H1 (cell line): ENCODE measurements around the gene MOB3B. TPM values are rescaled to one million over a fixed set of nuclear protein-coding genes. Genes with fewer than 3 reads are reported as not detected.
A peak's percentile ranks its signal among the peaks of the same experiment; 100 is the strongest.

Source experiments
- ATF3 ChIP-seq: IDR thresholded peaks from 2 replicates; pipeline ENCODE4 v1.6.1; 2011; ENCODE audit warnings: low read depth, mild to moderate bottlenecking, low read length; ENCODE audit not compliant: insufficient read depth
- CHD2 ChIP-seq: IDR thresholded peaks from 2 replicates; pipeline ENCODE4 v1.6.1; 2012; ENCODE audit warnings: low read length, improper control_type of control experiment
- CHD7 ChIP-seq: fragments of 300-600 bp; sonication (generic); IDR thresholded peaks from 2 replicates; pipeline ENCODE4 v1.7.1; 2012; ENCODE audit warnings: low read length, moderate library complexity, mild to moderate bottlenecking, inconsistent platforms; ENCODE audit not compliant: insufficient replicate concordance
- FOSL1 ChIP-seq: IDR thresholded peaks from 2 replicates; pipeline ENCODE4 v1.6.1; 2011; ENCODE audit warnings: mild to moderate bottlenecking, low read depth, low read length, moderate library complexity; ENCODE audit not compliant: insufficient read depth
- GABPA ChIP-seq: IDR thresholded peaks from 2 replicates; pipeline ENCODE4 v1.6.1; 2011; ENCODE audit warnings: mild to moderate bottlenecking, low read length, moderate library complexity, borderline replicate concordance; ENCODE audit not compliant: insufficient read depth
- RNF2 ChIP-seq: fragments of 200-900, 300-1000 bp; sonication (generic); IDR thresholded peaks from 2 replicates; pipeline ENCODE4 v1.7.1; 2016; ENCODE audit warnings: borderline replicate concordance, low read depth, mild to moderate bottlenecking, antibody characterized with exemption, low read length; ENCODE audit not compliant: poor library complexity, severe bottlenecking; ENCODE audit errors: missing control alignments
- SUZ12 ChIP-seq: fragments of 200-600 bp; sonication (generic); IDR thresholded peaks from 2 replicates; pipeline ENCODE4 v1.6.1; 2012; ENCODE audit warnings: mild to moderate bottlenecking, inconsistent platforms, low read length, moderate library complexity, mixed read lengths
- TCF12 ChIP-seq: IDR thresholded peaks from 2 replicates; pipeline ENCODE4 v1.6.1; 2011; ENCODE audit warnings: low read depth, mild to moderate bottlenecking, low read length
- polyA plus RNA-seq, 7 experiments: library from polyadenylated mRNA; depleted of rRNA in 3 of 7; stranded (reverse) in 5 of 7; unstranded in 2 of 7; fragments of >200 nt in 5 of 7; fragments of 200-250 nt in 2 of 7; gene quantifications; 1 replicate in 5 of 7; 2 replicates in 1 of 7; 4 replicates in 1 of 7; pipeline versions ENCODE4 v1.2.1 to v1.2.3, GENCODE V29; 2011 to 2013; ENCODE audit warnings: missing spikeins in 2 of 7, mixed read lengths in 2 of 7
- total RNA-seq: library from RNA; stranded (reverse); fragmentation: NEBNext Ultra II Directional; extraction: Animal tissue kit (Norgen Biotek cat#: 25700); gene quantifications from 2 replicates; pipeline ENCODE4 v1.2.1, GENCODE V29; 2021

Gene MOB3B
- total and polyA plus RNA-seq, 2 of the 8 experiments (the other 6 are each of a cell fraction or from before 2014, with no cell fraction given): 12.7 to 16.1 TPM

GRCh38 chr9:27529316-27530278, at the start of gene MOB3B (continued):
- TF ChIP-seq ATF3: no peak
- no peak for TF ChIP-seq CHD7
- TF ChIP-seq RNF2: no peak
- TF ChIP-seq GABPA: no peak
- no peak for TF ChIP-seq SUZ12
- 0 out of 2 replicates have a peak, but pooled peaks have one; percentile 66 for TF ChIP-seq TCF12
- TF ChIP-seq FOSL1: no peak
- 0 out of 2 replicates have a peak, but pooled peaks have one; percentile 31 for TF ChIP-seq CHD2
